A204.1 (cell line): ENCODE measurements around the gene EVA1A.

Experiments used
- FAIRE-seq: peaks from 2 replicates; lab custom pipeline; 2012; peaks lifted over from hg19 to GRCh38; lab: Jason Lieb, UNC

Gene EVA1A

DNA sequence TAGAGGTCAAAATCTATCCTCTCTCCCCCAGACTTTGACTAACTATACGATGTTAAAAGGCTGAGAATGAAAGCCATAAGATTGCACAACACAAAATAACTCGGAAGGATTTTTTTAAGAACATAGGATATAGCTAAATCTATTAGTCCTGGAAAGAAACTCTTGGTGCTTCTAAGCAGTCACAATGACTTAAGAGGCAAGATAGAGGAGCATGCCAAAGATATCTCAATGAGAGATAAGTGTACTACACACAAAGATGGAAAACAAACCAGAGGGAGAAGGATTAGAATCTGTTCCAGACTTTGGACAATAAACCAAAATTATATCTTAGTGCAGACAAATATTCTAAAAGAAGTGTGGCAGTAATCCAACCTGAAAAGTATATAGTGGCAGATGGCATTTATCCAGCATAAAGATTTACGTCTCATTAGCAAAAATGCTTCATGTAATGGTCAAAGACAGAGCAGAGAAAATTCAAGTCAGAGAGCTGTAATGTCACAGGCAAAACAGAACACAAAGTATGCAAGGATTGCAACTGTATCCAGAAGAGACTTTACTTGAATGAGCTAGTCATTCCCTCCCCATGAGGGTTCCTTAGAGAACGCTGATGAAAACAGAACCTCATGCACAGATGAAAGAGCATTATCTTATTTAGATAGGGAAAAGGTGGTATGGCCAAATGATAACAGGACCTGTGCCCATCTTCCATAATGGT lies 28.8 kb upstream of the EVA1A start:
- FAIRE-seq = no peak

DNA sequence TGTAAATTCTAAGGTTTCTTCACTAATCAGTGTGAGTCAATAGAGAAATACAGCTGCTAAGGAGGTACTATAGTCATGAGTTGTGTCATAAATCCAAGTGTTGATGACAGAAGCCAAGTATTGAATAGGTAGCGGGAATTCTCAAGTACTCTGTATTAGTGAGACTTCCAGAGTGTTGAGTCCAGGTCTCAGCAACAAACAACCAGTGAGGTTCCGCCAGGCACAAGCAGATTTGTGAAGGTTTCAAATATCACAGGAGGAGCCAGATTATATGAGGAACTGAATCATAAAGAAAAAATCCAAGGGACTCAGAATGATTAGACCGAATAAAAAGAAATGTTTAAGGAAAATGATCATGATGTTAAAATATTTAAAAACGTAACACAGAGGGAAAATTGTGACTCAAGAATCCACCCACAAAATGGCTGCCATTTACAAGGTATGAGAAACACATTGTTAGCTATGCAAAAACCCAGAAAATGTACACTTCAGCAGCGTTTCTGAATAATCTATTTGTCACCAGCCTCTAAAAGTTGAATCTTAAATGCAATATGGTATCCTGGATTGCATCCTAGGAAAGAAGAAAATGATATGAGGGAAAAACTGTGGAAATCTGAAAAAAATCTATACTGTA lies 27.3 kb upstream of the EVA1A start:
- FAIRE-seq = no peak

DNA sequence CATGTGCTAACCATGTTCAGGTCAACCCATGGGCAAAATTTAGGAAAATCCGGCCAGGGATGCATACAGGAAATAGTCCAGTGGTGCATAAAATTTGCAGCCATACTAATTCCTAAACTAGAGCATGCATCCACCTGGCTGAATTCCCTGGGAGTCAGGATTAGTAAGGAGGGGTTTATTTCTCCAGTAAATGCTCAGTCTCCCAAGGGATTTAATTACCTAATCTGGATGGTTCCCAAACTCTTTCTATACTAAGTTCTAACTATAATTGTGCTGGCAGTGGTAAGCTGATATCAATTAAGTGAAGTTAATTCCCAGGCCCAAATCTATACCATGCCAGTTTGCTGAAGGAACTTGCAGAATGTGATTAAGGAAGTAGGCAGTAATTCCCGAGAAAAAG lies 26.2 kb upstream of the EVA1A start:
- no peak for FAIRE-seq

DNA sequence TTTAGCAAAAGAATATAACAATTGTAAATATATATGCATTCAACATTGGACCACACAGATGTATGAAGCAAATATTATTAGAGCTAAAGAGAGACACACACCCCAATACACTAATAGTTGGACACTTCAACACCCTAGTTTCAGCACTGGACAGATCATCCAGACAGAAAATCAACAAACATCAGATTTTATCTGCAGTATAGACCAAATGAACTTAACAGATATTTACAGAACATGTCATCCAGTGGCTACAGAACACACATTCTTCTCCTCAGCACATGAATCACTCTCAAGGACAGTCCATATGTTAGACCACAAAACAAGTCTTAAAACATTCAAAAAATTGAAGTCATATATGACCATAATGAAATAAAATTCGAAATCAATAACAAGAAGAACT lies 22.1 kb upstream of the EVA1A start:
- FAIRE-seq = no peak

DNA sequence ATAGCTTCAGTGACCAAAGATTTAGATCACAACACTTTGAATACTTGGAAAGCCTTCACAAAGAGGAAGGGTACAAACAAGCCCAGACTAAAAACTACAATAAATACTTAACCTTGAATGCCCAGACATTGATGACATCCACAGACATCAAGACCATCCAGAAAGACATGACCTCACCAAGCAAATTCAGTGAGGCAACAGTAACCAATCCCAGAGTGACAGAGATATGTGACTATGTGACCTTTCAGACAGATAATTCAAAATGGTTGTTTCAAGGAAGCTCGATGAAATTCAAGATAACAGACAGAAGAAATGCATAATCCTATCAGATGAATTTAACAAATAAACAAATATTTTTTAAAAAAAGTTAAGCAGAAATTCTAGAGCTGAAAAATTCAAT lies 19.9 kb upstream of the EVA1A start:
- FAIRE-seq = no peak

DNA sequence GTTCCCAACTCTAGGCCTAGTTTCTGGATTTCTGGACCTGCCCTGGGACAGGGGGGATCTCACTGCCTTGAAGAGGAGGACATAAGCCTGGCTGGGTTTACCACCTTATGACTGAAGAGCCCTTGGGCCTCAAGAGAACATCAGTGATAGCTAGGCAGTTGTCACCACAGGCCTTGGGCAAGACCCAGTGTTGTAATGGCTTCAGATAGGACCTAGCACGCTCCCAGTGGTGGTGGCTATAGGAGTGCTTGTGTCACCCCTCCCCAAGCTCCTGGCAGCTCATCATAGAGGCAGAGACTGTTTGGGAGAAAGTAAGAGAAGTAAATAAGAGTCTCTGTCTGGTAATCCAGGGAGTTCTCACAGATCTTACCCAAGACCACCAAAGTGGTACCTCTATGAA lies 19.4 kb upstream of the EVA1A start:
- no peak for FAIRE-seq

DNA sequence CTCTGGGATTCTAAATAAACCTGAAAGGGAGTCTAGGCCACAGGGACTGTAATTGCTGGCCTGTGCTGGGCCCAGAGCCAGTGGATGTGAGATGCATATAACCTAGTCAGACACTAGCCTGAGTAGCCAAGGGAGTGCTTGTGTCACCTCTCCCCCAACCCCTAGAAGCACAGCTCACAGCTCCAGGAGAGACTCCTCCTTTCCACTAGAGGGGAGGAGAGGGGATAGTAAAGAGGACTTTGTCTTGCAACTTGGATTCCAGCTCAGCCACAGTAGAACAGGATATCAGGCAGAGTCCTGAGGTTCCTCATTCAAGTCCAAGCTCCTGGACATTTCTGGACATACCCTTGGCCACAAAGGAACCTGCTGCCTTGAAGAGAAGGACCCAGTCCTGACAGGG lies 18.4 kb upstream of the EVA1A start:
- FAIRE-seq = no peak

- no peak for FAIRE-seq
Observed at GRCh38 chr2:75577280-75577679, 16.5 kb upstream of the EVA1A start.

DNA sequence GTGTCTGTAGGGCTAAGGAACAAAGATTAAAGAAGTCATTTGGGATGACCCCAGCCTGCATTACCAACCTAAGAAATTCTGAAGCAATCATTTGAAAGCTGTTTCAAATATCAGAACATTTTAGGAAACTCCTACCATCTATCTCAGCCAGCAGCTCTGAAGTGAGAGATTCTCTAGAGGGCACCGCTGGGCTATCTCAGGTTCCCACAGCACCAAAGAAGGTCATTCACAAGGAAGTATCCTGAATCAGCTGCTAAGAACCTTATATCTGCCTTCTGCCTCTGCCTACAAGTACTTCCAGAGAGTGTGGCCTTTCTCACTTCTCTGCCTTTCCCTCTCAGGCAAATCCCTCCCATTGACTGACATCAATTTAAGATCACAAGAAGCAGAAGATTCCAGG lies 13.4 kb upstream of the EVA1A start:
- FAIRE-seq = no peak

- FAIRE-seq = no peak
Observed at GRCh38 chr2:75573145-75573878, 12.6 kb upstream of the EVA1A start.

GRCh38 chr2:75571730-75572430 lies 11.1 kb upstream of the EVA1A start:
- no peak for FAIRE-seq

- FAIRE-seq = no peak
Observed at GRCh38 chr2:75570948-75571729, 10.4 kb upstream of the EVA1A start.

- FAIRE-seq = no peak
Observed at GRCh38 chr2:75570024-75570947, 9.5 kb upstream of the EVA1A start.

DNA sequence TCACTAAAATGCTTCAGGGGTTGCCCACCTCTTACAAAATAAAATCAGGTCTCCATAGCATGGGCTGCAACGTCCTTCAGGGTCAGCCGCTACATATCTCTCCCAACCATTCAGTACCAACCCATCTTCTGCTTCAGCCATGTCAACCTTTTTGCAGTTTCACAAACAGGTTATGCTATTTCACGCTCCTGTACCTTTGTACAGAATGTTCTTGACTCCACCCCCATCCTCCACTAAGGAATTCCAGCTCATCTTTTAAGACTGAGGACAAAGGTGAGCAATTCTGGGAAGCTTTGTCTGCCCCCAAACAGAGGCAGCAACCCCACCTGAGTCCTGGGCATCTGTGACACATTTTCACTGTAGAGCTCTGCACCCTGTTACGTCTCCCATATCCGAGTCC lies 8.8 kb upstream of the EVA1A start:
- no peak for FAIRE-seq

- FAIRE-seq = peak; percentile 90
Observed at GRCh38 chr2:75568174-75568573, 7.4 kb upstream of the EVA1A start.

GRCh38 chr2:75565472-75566462 lies 5.0 kb upstream of the EVA1A start:
- FAIRE-seq = no peak

DNA sequence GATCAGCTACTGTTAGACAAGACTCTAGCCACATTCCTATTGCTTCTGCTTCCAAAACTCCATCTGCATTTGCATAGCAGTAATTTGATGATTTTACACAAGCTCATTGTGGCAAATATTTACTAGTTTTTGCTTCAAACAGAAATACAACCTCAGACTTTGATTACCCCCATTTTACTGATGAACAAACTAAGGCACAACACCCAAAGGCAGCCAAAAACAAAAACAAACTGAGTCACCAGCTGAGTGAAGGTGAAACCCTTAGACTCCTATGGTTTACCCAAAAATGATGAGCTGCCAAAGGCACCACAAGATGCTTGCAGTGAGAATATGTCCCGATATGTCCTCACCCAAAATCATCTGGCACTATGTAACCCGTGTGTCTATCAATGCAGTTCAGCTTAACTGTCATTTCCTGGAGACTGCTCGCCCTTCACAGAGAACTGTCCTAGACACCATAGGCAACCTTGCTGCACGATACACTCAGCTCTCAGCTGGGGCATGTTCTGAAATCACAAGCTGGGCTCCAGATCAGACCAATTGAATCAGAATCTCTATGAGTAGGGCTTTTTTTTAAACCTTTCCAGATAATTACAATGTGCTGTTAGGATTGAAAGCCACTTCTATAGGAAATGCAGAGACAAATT lies 4.1 kb upstream of the EVA1A start:
- FAIRE-seq = no peak

DNA sequence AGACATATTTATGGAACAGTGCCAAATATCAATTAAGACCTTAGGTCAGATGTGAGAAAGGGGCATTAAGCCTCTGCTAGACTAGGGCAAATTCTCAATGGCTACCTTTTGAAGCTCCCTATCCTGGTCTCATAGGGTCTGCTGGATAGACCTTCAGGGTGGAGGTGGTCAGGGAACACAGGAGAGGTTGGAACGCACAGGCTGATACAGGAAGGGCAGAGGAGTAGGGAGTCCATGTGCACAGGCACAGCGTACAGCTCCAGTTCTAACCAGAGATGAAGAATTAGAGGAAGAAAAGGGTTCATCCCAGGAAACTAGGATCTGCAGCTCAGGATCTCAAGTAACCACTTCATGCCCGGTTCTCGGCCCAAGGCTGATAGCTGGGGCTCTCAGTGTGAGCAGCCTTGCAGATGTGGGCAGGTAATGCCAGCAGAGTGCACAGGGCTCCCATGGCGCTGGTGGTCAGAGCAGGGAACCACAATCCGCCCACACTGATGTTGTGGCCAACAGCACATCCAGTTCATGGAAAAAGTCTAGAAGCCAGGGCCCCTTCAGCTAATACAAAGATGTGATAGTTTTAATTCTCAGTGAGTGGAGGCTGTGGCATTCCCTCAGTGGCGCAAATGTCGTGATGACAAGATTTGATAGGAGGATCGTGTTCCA lies 3.4 kb upstream of the EVA1A start:
- no peak for FAIRE-seq

DNA sequence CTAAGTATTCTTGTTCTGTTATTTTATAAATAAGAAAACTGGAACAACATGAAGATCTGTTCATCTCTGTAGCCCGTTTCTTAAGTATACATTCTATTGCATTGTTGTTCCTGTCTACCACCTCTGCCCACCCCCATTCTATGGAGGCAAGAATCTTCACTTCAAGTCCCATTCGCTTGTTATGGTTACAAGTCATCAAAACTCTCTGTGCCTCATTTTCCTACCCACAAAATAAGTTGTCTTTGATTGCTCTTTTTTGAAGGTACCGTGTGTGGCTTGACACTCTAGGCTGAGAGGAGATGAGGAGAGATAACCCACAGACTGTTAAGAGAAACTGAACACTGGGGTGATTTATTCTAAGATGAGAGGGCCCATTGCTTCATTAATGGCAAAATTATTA lies 2.9 kb upstream of the EVA1A start:
- no peak for FAIRE-seq
